ENCODE results near the gene SOCS2.

The SOCS2 gene, protein sequence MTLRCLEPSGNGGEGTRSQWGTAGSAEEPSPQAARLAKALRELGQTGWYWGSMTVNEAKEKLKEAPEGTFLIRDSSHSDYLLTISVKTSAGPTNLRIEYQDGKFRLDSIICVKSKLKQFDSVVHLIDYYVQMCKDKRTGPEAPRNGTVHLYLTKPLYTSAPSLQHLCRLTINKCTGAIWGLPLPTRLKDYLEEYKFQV

DNA sequence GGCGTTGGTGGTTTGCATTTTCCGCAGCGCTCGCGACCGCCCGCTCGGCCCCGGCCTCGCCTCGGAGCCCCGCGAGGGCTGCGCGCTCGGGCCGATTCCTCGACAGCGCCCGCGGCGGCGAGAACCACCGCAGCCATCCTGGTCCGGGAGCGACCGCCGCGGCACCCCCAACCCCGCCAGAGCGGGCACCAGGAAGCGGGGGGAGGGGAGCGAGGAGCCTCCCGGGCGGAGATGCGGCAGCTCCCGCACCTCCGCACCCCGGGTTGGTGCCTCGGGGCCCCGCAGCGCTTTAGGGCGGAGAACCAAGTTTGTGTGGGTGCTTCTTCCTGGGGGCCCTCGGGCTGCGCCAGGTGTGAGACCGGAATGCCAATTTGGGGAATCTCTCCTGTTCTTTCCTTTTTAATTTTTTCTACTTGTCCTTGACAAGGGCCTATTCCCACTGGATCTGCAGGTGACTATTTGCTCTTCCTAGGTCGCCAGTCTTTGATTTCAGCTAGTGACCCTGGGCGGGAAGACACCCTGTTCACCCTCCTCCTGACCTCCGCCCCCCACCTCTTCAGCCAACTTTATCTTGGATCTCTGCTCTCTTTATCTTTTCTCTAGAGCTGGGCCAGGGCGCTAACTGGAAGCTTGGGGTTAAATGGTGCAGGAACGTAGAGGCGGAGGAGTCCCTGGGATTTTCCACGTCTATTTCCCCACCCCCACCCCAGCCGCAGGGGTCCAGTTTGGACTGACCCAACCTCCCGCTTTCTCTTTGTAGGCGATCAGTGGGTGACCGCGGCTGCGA is at the start of gene SOCS2:
SOCS2 (plus strand) TSS at position 751 of the 787 bp plus-strand sequence. CDS start 223 bp downstream, outside the sequence.
- peak; percentile 61 for DNase-seq (ENCODE audit: low spot score)
- in situ Hi-C loops (cut with MboI; ENCODE audit: low sequenced_read_pairs, unreplicated experiment) = loop anchor here (25.0 kb wide), 1 partner anchor 415 kb away; no protein-coding TSS in a partner anchor
- TF ChIP-seq, protein P1, sequence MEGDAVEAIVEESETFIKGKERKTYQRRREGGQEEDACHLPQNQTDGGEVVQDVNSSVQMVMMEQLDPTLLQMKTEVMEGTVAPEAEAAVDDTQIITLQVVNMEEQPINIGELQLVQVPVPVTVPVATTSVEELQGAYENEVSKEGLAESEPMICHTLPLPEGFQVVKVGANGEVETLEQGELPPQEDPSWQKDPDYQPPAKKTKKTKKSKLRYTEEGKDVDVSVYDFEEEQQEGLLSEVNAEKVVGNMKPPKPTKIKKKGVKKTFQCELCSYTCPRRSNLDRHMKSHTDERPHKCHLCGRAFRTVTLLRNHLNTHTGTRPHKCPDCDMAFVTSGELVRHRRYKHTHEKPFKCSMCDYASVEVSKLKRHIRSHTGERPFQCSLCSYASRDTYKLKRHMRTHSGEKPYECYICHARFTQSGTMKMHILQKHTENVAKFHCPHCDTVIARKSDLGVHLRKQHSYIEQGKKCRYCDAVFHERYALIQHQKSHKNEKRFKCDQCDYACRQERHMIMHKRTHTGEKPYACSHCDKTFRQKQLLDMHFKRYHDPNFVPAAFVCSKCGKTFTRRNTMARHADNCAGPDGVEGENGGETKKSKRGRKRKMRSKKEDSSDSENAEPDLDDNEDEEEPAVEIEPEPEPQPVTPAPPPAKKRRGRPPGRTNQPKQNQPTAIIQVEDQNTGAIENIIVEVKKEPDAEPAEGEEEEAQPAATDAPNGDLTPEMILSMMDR (IDR thresholded peaks at IDR 0.05; ENCODE audit: borderline replicate concordance, control extremely low read depth, extremely low read depth, insufficient read depth, missing control alignments) = no peak

DNA sequence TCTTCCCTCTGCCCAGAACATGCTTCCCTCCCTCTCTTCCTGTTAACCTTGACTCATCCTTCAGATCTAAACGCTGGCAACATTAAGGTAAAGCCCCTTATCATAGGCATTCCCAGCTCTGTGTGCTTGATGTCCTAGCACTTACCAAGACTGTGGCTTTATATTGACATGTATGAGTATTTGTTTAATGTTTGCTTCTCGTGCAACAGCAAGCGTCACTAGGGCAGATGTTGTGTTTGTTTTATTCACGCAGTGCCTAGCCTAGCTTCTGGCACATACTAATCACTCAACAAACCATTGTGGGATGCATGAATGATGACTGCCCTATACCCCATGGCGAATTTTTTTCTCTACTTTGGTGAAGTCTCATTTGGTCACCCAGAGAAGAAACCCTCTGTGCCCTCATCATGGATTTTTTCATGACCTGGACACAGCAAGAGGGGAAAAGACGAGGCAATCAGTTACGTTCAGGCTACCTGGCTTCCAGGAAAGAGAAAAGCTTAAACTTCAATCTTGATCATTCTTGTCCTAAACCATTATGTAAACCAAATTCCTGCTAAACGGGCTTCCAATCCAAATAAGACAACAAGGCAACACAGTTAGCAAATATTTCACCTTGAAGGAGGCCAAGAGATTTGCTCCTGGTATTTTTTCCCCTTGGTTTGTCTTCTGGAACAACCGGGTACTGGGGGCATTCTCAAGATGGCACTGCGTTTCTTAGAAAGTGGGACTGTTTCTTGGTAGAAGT is 47.9 kb upstream of the SOCS2 start:
- in situ Hi-C loops (cut with MboI; ENCODE audit: low sequenced_read_pairs, unreplicated experiment) = no loop called here
- TF ChIP-seq, protein P1 (IDR thresholded peaks at IDR 0.05; ENCODE audit: borderline replicate concordance, control extremely low read depth, extremely low read depth, insufficient read depth, missing control alignments) = no peak
- no peak for DNase-seq (ENCODE audit: low spot score)

DNA sequence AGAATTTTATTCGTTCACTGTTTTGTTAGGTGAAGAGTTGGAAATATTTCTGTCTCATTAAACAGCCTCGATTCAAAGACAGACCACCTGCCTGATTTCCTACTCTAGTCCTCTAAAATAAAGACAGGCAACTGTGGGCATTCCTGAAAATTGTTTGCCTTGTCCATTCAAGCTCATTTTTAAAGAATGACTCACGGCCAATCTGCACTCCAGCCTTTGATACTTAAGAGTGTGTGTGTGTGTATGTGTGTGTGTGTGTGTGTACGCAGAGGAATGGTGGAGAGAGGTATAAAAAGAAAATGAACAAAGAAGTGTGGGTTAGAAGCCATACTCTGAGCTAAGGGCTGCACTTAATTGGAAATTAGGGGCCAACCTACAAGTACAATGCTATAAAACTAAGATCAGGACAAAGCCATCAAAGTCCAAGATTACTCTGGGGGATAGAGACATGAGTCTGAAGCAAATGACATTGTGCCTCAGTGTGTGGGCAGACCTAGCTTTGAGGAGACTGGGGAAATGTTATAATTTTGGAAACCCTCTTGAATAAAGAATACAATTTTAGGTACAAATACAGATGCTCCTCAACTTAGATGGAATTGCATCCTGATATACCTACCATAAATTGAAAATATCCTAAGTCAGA is 45.6 kb upstream of the SOCS2 start:
- TF ChIP-seq, protein P1 (IDR thresholded peaks at IDR 0.05; ENCODE audit: borderline replicate concordance, control extremely low read depth, extremely low read depth, insufficient read depth, missing control alignments) = no peak
- in situ Hi-C loops (cut with MboI; ENCODE audit: low sequenced_read_pairs, unreplicated experiment) = no loop called here
- DNase-seq (ENCODE audit: low spot score) = no peak

DNA sequence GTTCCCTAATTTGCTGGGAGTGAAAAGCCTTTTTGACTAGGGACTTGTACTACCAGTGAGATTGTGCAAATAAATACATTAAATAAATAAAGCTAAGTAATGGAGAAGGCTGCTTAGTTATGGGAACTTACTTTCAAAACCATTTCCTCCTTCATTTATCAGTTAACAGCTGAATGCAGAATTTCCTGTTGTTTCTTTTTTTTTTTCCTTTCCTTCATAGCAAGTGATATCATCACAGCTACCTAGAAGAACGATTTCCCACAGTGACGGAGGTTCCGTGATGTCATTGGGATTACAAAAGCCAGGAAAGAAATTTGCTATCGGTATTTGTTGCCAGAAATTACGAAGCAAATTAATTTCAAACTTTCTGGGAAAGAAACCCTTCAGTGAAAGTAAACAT is 42.1 kb upstream of the SOCS2 start:
- in situ Hi-C loops (cut with MboI; ENCODE audit: low sequenced_read_pairs, unreplicated experiment) = no loop called here
- TF ChIP-seq, protein P1 (IDR thresholded peaks at IDR 0.05; ENCODE audit: borderline replicate concordance, control extremely low read depth, extremely low read depth, insufficient read depth, missing control alignments) = no peak
- no peak for DNase-seq (ENCODE audit: low spot score)

DNA sequence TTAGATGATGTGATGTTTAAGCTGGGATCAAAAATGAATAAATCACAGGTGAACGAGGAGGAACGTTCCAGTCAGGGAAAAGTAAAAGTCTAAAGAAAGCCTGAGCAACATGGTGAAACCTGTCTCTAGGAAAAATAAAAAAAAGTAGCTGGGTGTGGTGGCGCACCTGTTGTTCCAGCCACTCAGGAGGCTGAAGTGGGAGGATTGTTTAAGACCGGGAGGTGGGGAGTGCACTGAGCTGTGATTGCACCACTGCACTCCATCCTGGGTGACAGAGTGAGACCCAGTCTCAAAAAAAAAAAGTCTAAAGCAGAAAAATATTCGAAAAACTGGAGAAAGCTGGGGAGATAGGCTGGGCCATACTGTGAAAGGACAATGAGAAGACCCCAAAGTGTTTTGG is 39.2 kb upstream of the SOCS2 start:
- TF ChIP-seq, protein P1 (IDR thresholded peaks at IDR 0.05; ENCODE audit: borderline replicate concordance, control extremely low read depth, extremely low read depth, insufficient read depth, missing control alignments) = no peak
- DNase-seq (ENCODE audit: low spot score) = no peak
- in situ Hi-C loops (cut with MboI; ENCODE audit: low sequenced_read_pairs, unreplicated experiment) = no loop called here

All from GM13976 (cell line).